ENCODE measurements around the gene PREX1.

PREX1 gene

GRCh38 chr20:48722737-48723191 is 105.0 kb downstream of the PREX1 start:
- H3K36me3 ChIP-seq (ENCODE audit: control insufficient read depth in 1 of 2, insufficient read depth in 2 of 2, low read length in 2 of 2), result peaks cover 0 to 5% of the 10 kb centered on the region in 2 donors
- H3K9ac ChIP-seq (ENCODE audit: low read depth in 1 of 2, low read length in 2 of 2), result no peak overlapping the region
- H3K4me1 ChIP-seq (ENCODE audit: control insufficient read depth in 1 of 2, insufficient read depth in 2 of 2, low read length in 2 of 2), result peaks cover 51% of the 10 kb centered on the region in 2 donors
- no peaks in the 10 kb centered on the region for H3K27me3 ChIP-seq (ENCODE audit: control insufficient read depth in 1 of 2, insufficient read depth in 2 of 2, low read length in 2 of 2)
- no peak overlapping the region for H3K4me3 ChIP-seq (ENCODE audit: low read depth in 1 of 2, low read length in 2 of 2)
- H3K27ac ChIP-seq (ENCODE audit: low read depth, low read length), result peak overlapping the region; percentile 47
- no peaks in the 10 kb centered on the region for H3K9me3 ChIP-seq (ENCODE audit: control insufficient read depth in 1 of 2, low read length in 2 of 2)

GRCh38 chr20:48722002-48722731 is 105.6 kb downstream of the PREX1 start:
- Histone ChIP-seq H3K27ac (ENCODE audit: low read depth, low read length) (peak overlapping the region; percentile 47), H3K9ac (ENCODE audit: low read depth in 1 of 2, low read length in 2 of 2) (no peak overlapping the region), H3K9me3 (ENCODE audit: control insufficient read depth in 1 of 2, low read length in 2 of 2) (no peaks in the 10 kb centered on the region), H3K4me1 (ENCODE audit: control insufficient read depth in 1 of 2, insufficient read depth in 2 of 2, low read length in 2 of 2) (peaks cover 54 to 57% of the 10 kb centered on the region in 2 donors), H3K36me3 (ENCODE audit: control insufficient read depth in 1 of 2, insufficient read depth in 2 of 2, low read length in 2 of 2) (peaks cover 0 to 5% of the 10 kb centered on the region in 2 donors), H3K4me3 (ENCODE audit: low read depth in 1 of 2, low read length in 2 of 2) (no peak overlapping the region), H3K27me3 (ENCODE audit: control insufficient read depth in 1 of 2, insufficient read depth in 2 of 2, low read length in 2 of 2) (no peaks in the 10 kb centered on the region)

- H3K36me3 ChIP-seq (ENCODE audit: control insufficient read depth in 1 of 2, insufficient read depth in 2 of 2, low read length in 2 of 2), result peaks cover 0 to 5% of the 10 kb centered on the region in 2 donors
- peaks cover 61 to 63% of the 10 kb centered on the region in 2 donors for H3K4me1 ChIP-seq (ENCODE audit: control insufficient read depth in 1 of 2, insufficient read depth in 2 of 2, low read length in 2 of 2)
Observed at GRCh38 chr20:48721324-48722001, 106.3 kb downstream of the PREX1 start.

GRCh38 chr20:48720256-48720985 is 107.4 kb downstream of the PREX1 start:
- peaks cover 63 to 66% of the 10 kb centered on the region in 2 donors for H3K4me1 ChIP-seq (ENCODE audit: control insufficient read depth in 1 of 2, insufficient read depth in 2 of 2, low read length in 2 of 2)
- no peak overlapping the region for H3K4me3 ChIP-seq (ENCODE audit: low read depth in 1 of 2, low read length in 2 of 2)
- peaks cover 0 to 3% of the 10 kb centered on the region in 2 donors for H3K36me3 ChIP-seq (ENCODE audit: control insufficient read depth in 1 of 2, insufficient read depth in 2 of 2, low read length in 2 of 2)
- no peak overlapping the region for H3K27ac ChIP-seq (ENCODE audit: low read depth, low read length)
- H3K9ac ChIP-seq (ENCODE audit: low read depth in 1 of 2, low read length in 2 of 2), result no peak overlapping the region
- no peaks in the 10 kb centered on the region for H3K27me3 ChIP-seq (ENCODE audit: control insufficient read depth in 1 of 2, insufficient read depth in 2 of 2, low read length in 2 of 2)
- H3K9me3 ChIP-seq (ENCODE audit: control insufficient read depth in 1 of 2, low read length in 2 of 2), result no peaks in the 10 kb centered on the region

More at GRCh38 chr20:48721324-48722001, 106.3 kb downstream of the PREX1 start:
- Histone ChIP-seq H3K4me3 (ENCODE audit: low read depth in 1 of 2, low read length in 2 of 2) (no peak overlapping the region), H3K9me3 (ENCODE audit: control insufficient read depth in 1 of 2, low read length in 2 of 2) (no peaks in the 10 kb centered on the region), H3K27ac (ENCODE audit: low read depth, low read length) (peak overlapping the region; percentile 20), H3K27me3 (ENCODE audit: control insufficient read depth in 1 of 2, insufficient read depth in 2 of 2, low read length in 2 of 2) (no peaks in the 10 kb centered on the region), H3K9ac (ENCODE audit: low read depth in 1 of 2, low read length in 2 of 2) (no peak overlapping the region)

- H3K36me3 ChIP-seq (ENCODE audit: control insufficient read depth in 1 of 2, insufficient read depth in 2 of 2, low read length in 2 of 2), result no peaks in the 10 kb centered on the region
- H3K27me3 ChIP-seq (ENCODE audit: control insufficient read depth in 1 of 2, insufficient read depth in 2 of 2, low read length in 2 of 2), result no peaks in the 10 kb centered on the region
- H3K9ac ChIP-seq (ENCODE audit: low read depth in 1 of 2, low read length in 2 of 2), result no peak overlapping the region
- no peak overlapping the region for H3K27ac ChIP-seq (ENCODE audit: low read depth, low read length)
- H3K4me3 ChIP-seq (ENCODE audit: low read depth in 1 of 2, low read length in 2 of 2), result no peak overlapping the region
- H3K4me1 ChIP-seq (ENCODE audit: control insufficient read depth in 1 of 2, insufficient read depth in 2 of 2, low read length in 2 of 2), result peaks cover 63 to 66% of the 10 kb centered on the region in 2 donors
- no peaks in the 10 kb centered on the region for H3K9me3 ChIP-seq (ENCODE audit: control insufficient read depth in 1 of 2, low read length in 2 of 2)
Observed at GRCh38 chr20:48719598-48720255, 108.1 kb downstream of the PREX1 start.

- Histone ChIP-seq H3K9me3 (ENCODE audit: control insufficient read depth in 1 of 2, low read length in 2 of 2) (no peaks in the 10 kb centered on the region), H3K9ac (ENCODE audit: low read depth in 1 of 2, low read length in 2 of 2) (no peak overlapping the region), H3K27me3 (ENCODE audit: control insufficient read depth in 1 of 2, insufficient read depth in 2 of 2, low read length in 2 of 2) (no peaks in the 10 kb centered on the region), H3K27ac (ENCODE audit: low read depth, low read length) (no peak overlapping the region), H3K4me1 (ENCODE audit: control insufficient read depth in 1 of 2, insufficient read depth in 2 of 2, low read length in 2 of 2) (peaks cover 59% of the 10 kb centered on the region in 2 donors), H3K4me3 (ENCODE audit: low read depth in 1 of 2, low read length in 2 of 2) (no peak overlapping the region), H3K36me3 (ENCODE audit: control insufficient read depth in 1 of 2, insufficient read depth in 2 of 2, low read length in 2 of 2) (no peaks in the 10 kb centered on the region)
Observed at GRCh38 chr20:48718786-48719578, 108.8 kb downstream of the PREX1 start.

- H3K4me1 ChIP-seq (ENCODE audit: control insufficient read depth in 1 of 2, insufficient read depth in 2 of 2, low read length in 2 of 2), result peaks cover 47% of the 10 kb centered on the region in 2 donors
- no peaks in the 10 kb centered on the region for H3K36me3 ChIP-seq (ENCODE audit: control insufficient read depth in 1 of 2, insufficient read depth in 2 of 2, low read length in 2 of 2)
- no peaks in the 10 kb centered on the region for H3K27me3 ChIP-seq (ENCODE audit: control insufficient read depth in 1 of 2, insufficient read depth in 2 of 2, low read length in 2 of 2)
- H3K4me3 ChIP-seq (ENCODE audit: low read depth in 1 of 2, low read length in 2 of 2), result no peak overlapping the region
- no peaks in the 10 kb centered on the region for H3K9me3 ChIP-seq (ENCODE audit: control insufficient read depth in 1 of 2, low read length in 2 of 2)
- no peak overlapping the region for H3K27ac ChIP-seq (ENCODE audit: low read depth, low read length)
- H3K9ac ChIP-seq (ENCODE audit: low read depth in 1 of 2, low read length in 2 of 2), result no peak overlapping the region
Observed at GRCh38 chr20:48717680-48718223, 110.0 kb downstream of the PREX1 start.

- no peak overlapping the region for H3K4me3 ChIP-seq (ENCODE audit: low read depth in 1 of 2, low read length in 2 of 2)
- no peak overlapping the region for H3K9ac ChIP-seq (ENCODE audit: low read depth in 1 of 2, low read length in 2 of 2)
- no peaks in the 10 kb centered on the region for H3K9me3 ChIP-seq (ENCODE audit: control insufficient read depth in 1 of 2, low read length in 2 of 2)
- no peaks in the 10 kb centered on the region for H3K36me3 ChIP-seq (ENCODE audit: control insufficient read depth in 1 of 2, insufficient read depth in 2 of 2, low read length in 2 of 2)
- H3K4me1 ChIP-seq (ENCODE audit: control insufficient read depth in 1 of 2, insufficient read depth in 2 of 2, low read length in 2 of 2), result peaks cover 41 to 42% of the 10 kb centered on the region in 2 donors
- no peaks in the 10 kb centered on the region for H3K27me3 ChIP-seq (ENCODE audit: control insufficient read depth in 1 of 2, insufficient read depth in 2 of 2, low read length in 2 of 2)
- H3K27ac ChIP-seq (ENCODE audit: low read depth, low read length), result no peak overlapping the region
Observed at GRCh38 chr20:48717095-48717672, 110.6 kb downstream of the PREX1 start.

GRCh38 chr20:48716541-48716940 is 111.3 kb downstream of the PREX1 start:
- no peak overlapping the region for H3K9ac ChIP-seq (ENCODE audit: low read depth in 1 of 2, low read length in 2 of 2)
- H3K27me3 ChIP-seq (ENCODE audit: control insufficient read depth in 1 of 2, insufficient read depth in 2 of 2, low read length in 2 of 2), result no peaks in the 10 kb centered on the region
- no peak overlapping the region for H3K4me3 ChIP-seq (ENCODE audit: low read depth in 1 of 2, low read length in 2 of 2)
- no peaks in the 10 kb centered on the region for H3K36me3 ChIP-seq (ENCODE audit: control insufficient read depth in 1 of 2, insufficient read depth in 2 of 2, low read length in 2 of 2)
- H3K9me3 ChIP-seq (ENCODE audit: control insufficient read depth in 1 of 2, low read length in 2 of 2), result no peaks in the 10 kb centered on the region
- H3K4me1 ChIP-seq (ENCODE audit: control insufficient read depth in 1 of 2, insufficient read depth in 2 of 2, low read length in 2 of 2), result peaks cover 35 to 41% of the 10 kb centered on the region in 2 donors
- H3K27ac ChIP-seq (ENCODE audit: low read depth, low read length), result no peak overlapping the region
